Fibroblast of the conjunctiva (primary cell): Measurements from ENCODE around the gene PDLIM4.

Experiments
- DNase-seq: peaks from one replicate; pipeline ENCODE4 v3.0.0-alpha.2; 2010; ENCODE audit warnings: low read depth

PDLIM4 gene

GRCh38 chr5:132227485-132228240 lies 29.8 kb upstream of the PDLIM4 start, which contains the start of gene P4HA2:
Gene P4HA2 (minus strand): TSS chr5:132227853. CDS start chr5:132218626, 9,227 bp downstream.
- peak; percentile 36 for DNase-seq

GRCh38 chr5:132228241-132229035 lies 29.1 kb upstream of the PDLIM4 start:
- DNase-seq, result no peak

- no peak for DNase-seq
These were observed 28.3 kb upstream of the PDLIM4 start for GRCh38 chr5:132229236-132229635.

GRCh38 chr5:132230871-132231270 lies 26.6 kb upstream of the PDLIM4 start:
- no peak for DNase-seq

DNA sequence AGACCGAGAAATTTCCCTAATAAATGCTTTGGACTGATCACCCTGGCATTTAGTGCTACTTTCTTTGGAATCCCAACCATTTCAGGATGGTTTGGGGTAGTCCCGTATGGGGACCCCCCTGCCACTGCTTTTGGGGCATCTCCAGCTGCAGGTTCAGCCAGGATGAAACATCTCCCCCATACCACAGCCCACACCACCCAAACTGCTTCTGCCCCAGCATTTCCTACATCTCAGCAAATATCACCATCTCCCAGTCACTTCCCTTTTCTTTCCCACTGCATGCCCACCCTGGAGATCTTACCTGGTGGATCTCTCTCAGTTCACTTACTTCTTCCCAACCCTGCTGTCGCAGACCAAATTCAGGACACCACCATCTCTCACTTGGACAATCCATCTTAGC lies 25.0 kb upstream of the PDLIM4 start:
- no peak for DNase-seq

DNA sequence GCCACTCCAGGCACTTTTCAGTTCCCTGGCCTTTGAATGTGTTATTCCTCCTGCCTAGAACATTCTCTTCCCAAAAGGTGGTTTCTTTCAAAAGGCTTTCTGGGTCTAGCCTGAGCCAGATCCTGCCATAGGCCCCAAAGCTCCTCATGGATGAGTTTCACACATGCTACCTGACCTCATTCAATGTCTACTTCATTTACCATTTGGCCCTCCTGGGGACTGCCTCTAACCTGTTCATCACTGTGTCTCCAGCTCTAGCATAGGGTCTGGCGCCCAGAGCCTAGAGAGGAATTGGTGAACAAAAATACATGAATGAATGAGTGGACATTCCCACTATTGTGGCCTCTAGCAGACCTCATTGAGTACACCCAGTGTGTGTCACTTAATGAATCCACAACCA lies 24.4 kb upstream of the PDLIM4 start:
- DNase-seq, result no peak

DNA sequence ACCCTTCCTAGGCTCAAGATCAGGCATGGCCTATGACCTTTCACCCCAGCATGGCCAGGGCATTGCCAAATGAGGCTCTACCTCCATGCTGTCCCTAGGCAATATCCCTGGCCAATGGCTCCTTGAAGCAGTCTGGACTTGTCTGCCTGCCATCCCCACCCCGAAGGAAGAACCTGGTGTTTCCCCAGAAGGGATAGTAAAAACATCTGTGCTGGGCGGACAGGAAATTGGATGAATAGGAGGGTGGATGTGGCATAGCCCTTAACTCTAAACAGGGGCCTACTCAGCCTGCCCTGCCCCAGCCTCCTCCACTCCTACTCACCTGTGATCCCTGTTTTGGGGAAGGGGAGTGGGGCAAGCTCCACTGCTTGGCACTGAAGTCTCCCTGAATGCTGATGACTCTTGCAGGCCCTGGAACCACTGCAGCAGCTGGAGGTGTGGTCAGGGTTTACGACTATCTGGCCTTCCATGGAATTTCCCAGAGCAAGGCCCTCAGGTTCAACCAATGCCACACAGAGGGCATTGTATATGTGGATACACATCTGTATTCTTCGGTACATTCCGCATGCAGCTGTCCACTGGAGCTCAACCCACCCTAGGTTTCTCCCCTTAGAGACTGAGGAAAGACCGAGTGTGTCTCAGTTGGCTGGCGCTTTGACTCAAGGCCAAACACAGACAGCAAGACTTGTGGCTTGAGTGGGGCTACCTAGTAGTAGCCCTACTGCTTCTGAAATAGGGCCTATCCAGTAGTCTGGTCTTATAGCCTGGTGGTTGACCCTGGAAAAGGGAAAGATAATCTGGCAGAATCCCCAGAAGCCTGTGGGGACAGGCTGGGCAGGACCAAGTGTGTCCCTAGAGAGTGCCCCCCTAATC lies 23.4 kb upstream of the PDLIM4 start:
- DNase-seq, result no peak

DNA sequence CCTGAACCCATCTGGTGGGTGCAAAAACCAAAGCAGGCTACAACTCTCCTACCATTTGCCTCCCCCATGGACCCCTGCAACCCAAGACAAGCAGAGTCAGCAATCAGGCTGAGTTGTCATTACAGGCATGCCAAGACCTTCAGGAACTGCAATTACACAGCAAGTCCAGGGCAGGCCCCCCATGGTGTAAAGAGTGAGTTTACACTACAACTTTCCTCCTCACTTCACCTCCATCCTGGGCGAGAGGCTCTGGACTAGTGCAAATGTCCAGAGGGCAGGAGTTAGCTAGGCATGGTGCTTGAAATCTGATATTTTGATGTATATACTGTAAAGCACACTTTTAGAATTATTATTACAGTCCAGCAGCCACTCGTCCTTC lies 22.8 kb upstream of the PDLIM4 start:
- no peak for DNase-seq

GRCh38 chr5:132235340-132235739 lies 22.2 kb upstream of the PDLIM4 start:
- DNase-seq, result no peak

DNA sequence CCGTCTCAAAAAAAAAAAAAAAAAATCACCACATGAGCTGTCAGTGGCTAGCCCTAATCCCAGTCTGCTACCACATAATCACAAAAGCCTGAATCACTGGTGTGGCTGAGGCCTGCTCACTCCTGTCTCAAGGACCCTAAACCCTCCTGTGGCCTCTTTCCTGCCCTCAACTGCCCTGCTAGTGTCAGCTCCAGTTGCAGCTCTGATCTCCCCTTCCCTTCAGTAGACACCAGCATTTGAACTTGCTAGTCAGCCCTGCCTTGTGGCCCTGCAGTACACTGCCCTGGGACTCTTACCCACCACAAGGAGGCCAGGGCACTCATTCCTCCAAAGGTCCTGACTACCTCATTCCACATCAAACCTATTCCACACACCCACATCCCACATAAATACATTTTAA lies 20.4 kb upstream of the PDLIM4 start:
- DNase-seq, result no peak

DNA sequence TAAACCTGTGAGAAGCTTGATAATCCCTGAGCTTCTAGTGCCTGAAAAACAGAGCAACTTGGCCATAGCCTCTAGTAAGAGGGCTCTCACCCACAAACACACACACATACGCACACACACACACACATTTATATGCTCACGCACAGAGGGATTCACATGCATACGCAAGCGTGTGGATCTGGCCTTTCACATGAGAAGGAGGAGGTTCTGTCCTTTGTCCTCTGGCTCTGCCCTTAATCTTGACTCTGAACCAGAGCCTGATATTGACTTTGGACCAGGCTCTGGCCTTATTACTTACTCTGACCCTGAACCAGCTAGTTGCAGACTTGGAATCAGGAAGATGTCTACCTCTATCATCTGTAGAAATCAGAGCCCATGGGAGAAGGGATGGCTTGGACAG lies 19.8 kb upstream of the PDLIM4 start:
- no peak for DNase-seq

DNA sequence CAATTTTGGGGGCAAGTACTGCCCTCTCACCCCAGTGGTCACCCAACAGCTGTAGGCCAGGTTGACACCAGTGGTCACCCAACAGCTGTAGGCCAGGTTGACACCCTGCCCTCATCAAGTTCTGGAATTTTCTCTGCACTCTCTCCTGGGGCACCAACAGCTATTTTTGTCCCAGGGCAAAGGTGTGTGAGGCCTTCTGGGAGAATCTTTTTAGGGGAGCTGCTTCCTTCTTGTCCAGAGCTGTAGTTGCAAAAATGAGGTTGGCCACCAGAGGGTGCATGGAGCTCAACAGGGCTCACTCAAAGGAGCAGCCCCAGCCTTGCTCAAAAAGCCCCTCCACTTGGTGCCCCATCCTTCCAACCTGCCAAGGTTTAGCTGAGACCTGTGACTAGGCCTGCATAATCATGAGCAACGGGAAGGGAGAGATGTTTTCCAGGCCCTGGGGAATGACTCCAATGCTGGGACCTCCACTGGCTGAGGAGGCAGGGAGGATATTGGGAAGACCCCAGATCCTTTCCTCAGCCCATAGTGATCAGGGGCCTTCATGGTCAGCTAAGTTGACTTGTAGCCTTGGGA lies 19.2 kb upstream of the PDLIM4 start:
- no peak for DNase-seq

DNA sequence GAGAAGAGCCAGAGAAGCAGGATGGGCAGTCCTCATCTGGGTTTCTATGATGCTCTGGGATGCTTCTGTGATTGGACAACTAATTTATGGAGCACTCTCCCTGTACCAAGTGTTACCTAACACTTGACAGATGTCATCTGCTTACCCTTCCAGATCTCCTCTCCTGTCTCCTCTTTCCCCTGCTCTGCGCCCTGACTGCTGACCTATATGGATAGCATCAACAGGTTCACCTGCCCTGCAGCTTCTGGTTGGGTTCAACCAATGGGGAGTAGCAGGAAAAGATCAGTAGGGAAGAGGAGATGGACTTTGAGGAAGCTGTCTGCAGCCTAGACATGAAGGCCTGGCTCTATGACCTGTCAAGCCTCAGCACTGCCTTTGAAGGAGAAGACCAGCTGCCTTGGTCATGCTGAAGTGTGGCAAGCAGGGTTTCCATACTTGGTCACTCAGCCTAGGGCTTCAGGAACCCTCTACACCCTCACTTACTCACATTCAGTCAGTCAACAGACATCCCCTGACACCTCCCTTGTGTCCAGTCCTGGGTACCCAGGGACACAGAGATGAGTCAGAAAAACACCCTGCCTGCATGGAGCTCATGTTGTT lies 18.5 kb upstream of the PDLIM4 start:
- no peak for DNase-seq

DNA sequence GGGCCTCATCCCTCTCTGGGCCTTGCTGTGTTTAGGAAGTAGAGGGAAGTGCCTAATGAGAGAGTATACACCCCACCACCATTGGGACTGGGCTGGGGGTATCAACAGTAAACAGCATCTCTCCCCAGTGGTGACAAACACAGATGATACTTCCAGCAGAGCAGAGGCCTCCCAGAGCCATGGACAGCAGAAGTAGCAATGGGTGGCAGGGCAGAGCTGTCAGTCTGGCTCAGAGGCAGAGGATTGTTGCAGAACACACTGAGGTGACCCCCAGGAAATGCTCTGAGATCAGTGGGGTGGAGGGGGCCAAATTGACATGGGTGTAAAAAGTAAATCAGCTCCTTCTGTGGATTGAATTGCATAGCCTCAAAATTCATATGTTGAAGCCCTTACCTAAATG lies 17.7 kb upstream of the PDLIM4 start:
- DNase-seq, result no peak

GRCh38 chr5:132243366-132243977 lies 14.0 kb upstream of the PDLIM4 start:
- no peak for DNase-seq

GRCh38 chr5:132245593-132245992 lies 11.9 kb upstream of the PDLIM4 start:
- no peak for DNase-seq

DNA sequence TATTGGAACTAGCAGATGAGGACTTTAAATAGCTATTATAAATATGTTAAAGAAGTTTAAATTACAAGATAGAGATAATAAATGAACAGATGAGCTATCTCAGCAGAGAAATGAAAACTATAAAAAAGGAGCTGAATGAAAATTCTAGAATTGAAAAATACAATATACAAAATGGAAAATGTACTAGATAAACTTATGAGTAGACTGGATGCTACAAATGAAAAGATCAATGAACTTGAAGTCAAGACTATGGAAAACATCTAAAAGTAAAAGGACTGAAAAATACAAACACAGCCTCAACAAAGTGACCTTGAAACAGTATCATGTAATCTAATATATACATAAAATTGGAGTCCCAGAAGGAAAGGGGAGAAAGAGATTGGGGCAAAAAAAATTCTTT lies 10.7 kb upstream of the PDLIM4 start:
- DNase-seq, result no peak

- DNase-seq, result no peak
These were observed 6.9 kb upstream of the PDLIM4 start for GRCh38 chr5:132250547-132250946.

GRCh38 chr5:132251220-132251725 lies 6.2 kb upstream of the PDLIM4 start:
- no peak for DNase-seq

DNA sequence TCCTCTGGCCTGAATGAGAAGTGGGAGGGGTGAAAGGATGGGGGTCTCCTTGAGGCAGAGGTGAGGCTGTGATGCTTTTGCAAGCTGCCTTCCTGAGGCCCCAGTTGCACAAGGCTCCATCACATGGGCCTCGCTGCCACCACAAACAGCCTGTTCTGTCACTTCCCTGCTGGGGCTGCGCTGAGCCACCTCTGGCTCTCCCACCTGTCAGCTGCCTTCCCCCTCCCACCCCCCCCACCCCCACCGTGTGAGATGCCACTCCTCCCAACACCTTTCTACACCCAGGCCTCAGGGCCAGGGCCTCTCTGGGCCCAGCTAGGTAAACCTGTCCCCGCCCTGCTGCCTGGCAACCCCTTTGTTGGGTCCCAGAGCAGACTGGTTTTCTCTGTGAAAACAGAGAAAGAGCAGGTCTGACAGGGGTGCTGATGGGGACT lies 4.5 kb upstream of the PDLIM4 start:
- DNase-seq, result no peak
